ENCODE data around the gene TANGO2. TPM values are rescaled to one million over a fixed set of nuclear protein-coding genes. Genes with fewer than 3 reads are reported as not detected.

The TANGO2 gene
- total RNA-seq, 1 experiment from 2014 or later: 33.5 TPM

GRCh38 chr22:20037419-20037818, 16.5 kb downstream of the TANGO2 start:
- Mint-ChIP-seq H3K4me3 (ENCODE audit: low read depth, unreplicated experiment) (no peak overlapping the region), H3K27me3 (ENCODE audit: unreplicated experiment) (no peaks in the 10 kb centered on the region), H3K9me3 (ENCODE audit: low read depth, unreplicated experiment) (no peaks in the 10 kb centered on the region), H3K27ac (ENCODE audit: unreplicated experiment) (no peak overlapping the region), H3K4me1 (ENCODE audit: low read depth, unreplicated experiment) (no peaks in the 10 kb centered on the region), H3K36me3 (ENCODE audit: insufficient read depth, unreplicated experiment) (peaks cover 28% of the 10 kb centered on the region)
- TF ChIP-seq CTCF (IDR thresholded peaks at IDR 0.05; ENCODE audit: unreplicated experiment): no peak
- no TSS peak for BruUV-seq (replicated peaks)
- CTCF ChIA-PET: no interaction called here
- intact Hi-C loops (cut with micrococcal nuclease; ENCODE audit: unreplicated experiment): no loop called here
- no peak for DNase-seq

- intact Hi-C loops (cut with micrococcal nuclease; ENCODE audit: unreplicated experiment): no loop called here
- Mint-ChIP-seq H3K4me1 (ENCODE audit: low read depth, unreplicated experiment) (no peaks in the 10 kb centered on the region), H3K9me3 (ENCODE audit: low read depth, unreplicated experiment) (no peaks in the 10 kb centered on the region), H3K27me3 (ENCODE audit: unreplicated experiment) (no peaks in the 10 kb centered on the region), H3K27ac (ENCODE audit: unreplicated experiment) (no peak overlapping the region), H3K36me3 (ENCODE audit: insufficient read depth, unreplicated experiment) (peaks cover 28% of the 10 kb centered on the region), H3K4me3 (ENCODE audit: low read depth, unreplicated experiment) (no peak overlapping the region)
- TF ChIP-seq CTCF (IDR thresholded peaks at IDR 0.05; ENCODE audit: unreplicated experiment): no peak
- CTCF ChIA-PET: no interaction called here
- no TSS peak for BruUV-seq (replicated peaks)
- DNase-seq: no peak
These were observed 17.7 kb downstream of the TANGO2 start for GRCh38 chr22:20038574-20038973.

GRCh38 chr22:20039683-20040325, 18.9 kb downstream of the TANGO2 start:
- BruUV-seq (replicated peaks): no TSS peak
- no peak for DNase-seq
- Mint-ChIP-seq H3K4me1 (ENCODE audit: low read depth, unreplicated experiment) (no peaks in the 10 kb centered on the region), H3K27me3 (ENCODE audit: unreplicated experiment) (no peaks in the 10 kb centered on the region), H3K27ac (ENCODE audit: unreplicated experiment) (no peak overlapping the region), H3K4me3 (ENCODE audit: low read depth, unreplicated experiment) (no peak overlapping the region), H3K9me3 (ENCODE audit: low read depth, unreplicated experiment) (no peaks in the 10 kb centered on the region), H3K36me3 (ENCODE audit: insufficient read depth, unreplicated experiment) (peaks cover 32% of the 10 kb centered on the region)
- intact Hi-C loops (cut with micrococcal nuclease; ENCODE audit: unreplicated experiment): no loop called here
- TF ChIP-seq CTCF (IDR thresholded peaks at IDR 0.05; ENCODE audit: unreplicated experiment): no peak
- CTCF ChIA-PET: no interaction called here

- peaks cover 26% of the 10 kb centered on the region for H3K36me3 Mint-ChIP-seq (ENCODE audit: insufficient read depth, unreplicated experiment)
- intact Hi-C loops (cut with micrococcal nuclease; ENCODE audit: unreplicated experiment): no loop called here
- H3K4me1 Mint-ChIP-seq (ENCODE audit: low read depth, unreplicated experiment): no peaks in the 10 kb centered on the region
- H3K4me3 Mint-ChIP-seq (ENCODE audit: low read depth, unreplicated experiment): no peak overlapping the region
- no TSS peak for BruUV-seq (replicated peaks)
- no peak for DNase-seq
- TF ChIP-seq CTCF (IDR thresholded peaks at IDR 0.05; ENCODE audit: unreplicated experiment): no peak
- no peaks in the 10 kb centered on the region for H3K27me3 Mint-ChIP-seq (ENCODE audit: unreplicated experiment)
- H3K27ac Mint-ChIP-seq (ENCODE audit: unreplicated experiment): no peak overlapping the region
- H3K9me3 Mint-ChIP-seq (ENCODE audit: low read depth, unreplicated experiment): no peaks in the 10 kb centered on the region
- CTCF ChIA-PET: no interaction called here
These were observed 19.7 kb downstream of the TANGO2 start for GRCh38 chr22:20040327-20041200.

Measured in Calu3 (cell line).